ENCODE results near the gene GOLT1B. TPM values are rescaled to one million over a fixed set of nuclear protein-coding genes. Genes with fewer than 3 reads are reported as not detected.

GOLT1B gene
- total and polyA plus RNA-seq, 9 donors = 13.6 to 29.6 (median 18.4) TPM

DNA sequence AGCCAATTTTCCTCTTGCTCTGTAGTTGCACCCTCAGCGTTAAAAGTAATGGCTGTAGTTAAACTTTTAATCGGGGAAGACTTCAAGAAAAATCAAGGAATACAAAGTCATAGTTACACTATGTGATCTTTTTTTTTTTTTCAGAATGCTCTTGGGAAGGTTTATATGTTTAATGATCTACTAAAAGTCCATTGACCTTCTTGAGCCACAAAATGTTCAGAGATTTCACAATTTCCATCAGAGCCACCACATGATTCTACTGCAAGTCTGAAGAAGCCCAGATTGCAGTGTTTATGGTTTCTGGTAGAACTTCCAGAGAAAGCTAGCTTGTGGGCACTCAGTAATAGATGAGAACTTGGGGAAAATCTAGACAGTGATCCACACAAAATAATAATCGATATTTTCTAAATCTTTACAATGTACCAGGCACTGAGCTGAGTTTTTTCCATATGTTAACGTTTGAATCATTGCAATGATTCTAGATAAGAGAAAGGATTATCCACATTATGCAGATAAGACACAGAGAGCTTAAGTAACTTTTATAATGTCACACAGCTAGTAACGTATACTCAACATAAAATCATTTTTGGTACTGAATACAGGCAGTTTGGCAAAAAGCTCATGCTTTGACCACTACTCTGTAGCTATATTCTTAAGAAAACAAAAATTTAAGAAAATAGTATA lies 64.8 kb downstream of the GOLT1B start:
- Histone ChIP-seq H3K36me3 (no peaks in the 10 kb centered on the region), H3K27ac (no peak overlapping the region), H3K27me3 (no peaks in the 10 kb centered on the region), H3K4me1 (ENCODE audit: insufficient read depth) (no peaks in the 10 kb centered on the region), H3K9me3 (no peaks in the 10 kb centered on the region), H3K4me3 (no peak overlapping the region)
- intact Hi-C loops (cut with DNase I) = no loop called here
- TF ChIP-seq, protein P1, sequence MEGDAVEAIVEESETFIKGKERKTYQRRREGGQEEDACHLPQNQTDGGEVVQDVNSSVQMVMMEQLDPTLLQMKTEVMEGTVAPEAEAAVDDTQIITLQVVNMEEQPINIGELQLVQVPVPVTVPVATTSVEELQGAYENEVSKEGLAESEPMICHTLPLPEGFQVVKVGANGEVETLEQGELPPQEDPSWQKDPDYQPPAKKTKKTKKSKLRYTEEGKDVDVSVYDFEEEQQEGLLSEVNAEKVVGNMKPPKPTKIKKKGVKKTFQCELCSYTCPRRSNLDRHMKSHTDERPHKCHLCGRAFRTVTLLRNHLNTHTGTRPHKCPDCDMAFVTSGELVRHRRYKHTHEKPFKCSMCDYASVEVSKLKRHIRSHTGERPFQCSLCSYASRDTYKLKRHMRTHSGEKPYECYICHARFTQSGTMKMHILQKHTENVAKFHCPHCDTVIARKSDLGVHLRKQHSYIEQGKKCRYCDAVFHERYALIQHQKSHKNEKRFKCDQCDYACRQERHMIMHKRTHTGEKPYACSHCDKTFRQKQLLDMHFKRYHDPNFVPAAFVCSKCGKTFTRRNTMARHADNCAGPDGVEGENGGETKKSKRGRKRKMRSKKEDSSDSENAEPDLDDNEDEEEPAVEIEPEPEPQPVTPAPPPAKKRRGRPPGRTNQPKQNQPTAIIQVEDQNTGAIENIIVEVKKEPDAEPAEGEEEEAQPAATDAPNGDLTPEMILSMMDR (IDR thresholded peaks at IDR 0.05) = no peak
- TF ChIP-seq EP300 (IDR thresholded peaks at IDR 0.05) (no peak), POLR2A (IDR thresholded peaks at IDR 0.05) (no peak)
- WGBS, 3 donors = 70 to 81% (median 77%) methylated on average over 5 of the region's 5 CpGs
- DNase-seq = no peak

DNA sequence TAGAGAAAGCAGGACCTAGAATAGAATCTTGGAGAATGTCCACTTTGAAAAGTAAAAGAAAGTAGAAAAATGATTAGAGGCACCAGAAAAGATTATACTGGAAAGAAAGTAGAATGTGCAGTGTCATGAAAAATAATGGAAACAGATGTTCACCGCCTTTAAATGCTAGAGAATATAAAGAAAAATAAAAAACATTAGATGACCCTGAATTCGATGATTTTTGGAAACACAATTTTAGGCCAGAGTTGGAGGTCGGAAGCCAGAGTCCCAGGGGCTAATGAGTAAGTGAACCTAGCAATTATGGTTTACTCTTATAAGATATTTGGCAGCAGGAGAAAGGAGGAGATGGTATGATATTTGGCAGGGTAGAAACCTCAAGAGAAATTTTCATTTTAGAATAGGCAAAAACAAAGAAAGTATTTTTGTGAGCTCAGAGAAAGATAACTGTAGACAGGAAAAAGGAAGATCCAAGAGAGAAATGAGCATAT lies 65.4 kb downstream of the GOLT1B start:
- intact Hi-C loops (cut with DNase I) = no loop called here
- no peaks in the 10 kb centered on the region for H3K36me3 ChIP-seq
- no peaks in the 10 kb centered on the region for H3K9me3 ChIP-seq
- no peak for DNase-seq
- H3K4me3 ChIP-seq = no peak overlapping the region
- no peaks in the 10 kb centered on the region for H3K27me3 ChIP-seq
- H3K4me1 ChIP-seq (ENCODE audit: insufficient read depth) = no peaks in the 10 kb centered on the region
- no peak overlapping the region for H3K27ac ChIP-seq
- WGBS, 3 donors = 9 to 43% (median 10%) methylated on average over 3 of the region's 3 CpGs
- TF ChIP-seq, protein P1 (IDR thresholded peaks at IDR 0.05) = no peak
- TF ChIP-seq EP300 (IDR thresholded peaks at IDR 0.05) (no peak), POLR2A (IDR thresholded peaks at IDR 0.05) (no peak)

Other genes with a start within 250 kb of the GOLT1B start
- under 1 TPM in 3 of 7 donors, not detected in 4; 0.20 to 0.35 (median 0.33) TPM for gene SLCO1A2, start 166.9 kb upstream of the GOLT1B start, total RNA-seq
- gene SLCO1A2, start 166.9 kb upstream of the GOLT1B start, polyA plus RNA-seq = under 1 TPM in 1 of 2 donors, not detected in 1; 0.11 TPM
- gene IAPP, start 128.9 kb upstream of the GOLT1B start, total RNA-seq = not detected
- not detected for gene IAPP, start 128.9 kb upstream of the GOLT1B start, polyA plus RNA-seq
- 10 to 100 TPM; 11.3 to 25.4 (median 15.8) TPM for gene PYROXD1, start 64.1 kb upstream of the GOLT1B start, total RNA-seq
- gene PYROXD1, start 64.1 kb upstream of the GOLT1B start, polyA plus RNA-seq = 1 to 10 TPM; 7.3 to 9.4 TPM
- gene RECQL, start 154 bp upstream of the GOLT1B start, total RNA-seq = 10 to 100 TPM; 12.3 to 28.0 (median 17.3) TPM
- gene RECQL, start 154 bp upstream of the GOLT1B start, polyA plus RNA-seq = 10 to 100 TPM; 14.9 to 18.2 TPM
- gene SPX, start 24.5 kb downstream of the GOLT1B start, total RNA-seq = 1 to 10 TPM in 1 of 7 donors, under 1 TPM in 3, not detected in 3; 0.22 to 1.1 (median 0.39) TPM
- gene SPX, start 24.5 kb downstream of the GOLT1B start, polyA plus RNA-seq = under 1 TPM; 0.16 to 0.17 TPM
- under 1 TPM in 1 of 7 donors, not detected in 6; 0.12 TPM for gene GYS2, start 103.1 kb downstream of the GOLT1B start, total RNA-seq
- not detected for gene GYS2, start 103.1 kb downstream of the GOLT1B start, polyA plus RNA-seq
- 100 to 1,000 TPM; 266 to 595 (median 479) TPM for gene LDHB, start 156.1 kb downstream of the GOLT1B start, total RNA-seq
- 100 to 1,000 TPM; 467 to 674 TPM for gene LDHB, start 156.1 kb downstream of the GOLT1B start, polyA plus RNA-seq